HG03439 (cell line): ENCODE measurements around the gene CYP1A1.

Experiments
- ATAC-seq: cut with Tn5 transposase; IDR thresholded peaks from one replicate; pipeline ENCODE4 v1.9.1; 2021; ENCODE audit warnings: mild to moderate bottlenecking, moderate library complexity; ENCODE audit not compliant: unreplicated experiment

CYP1A1 gene

DNA sequence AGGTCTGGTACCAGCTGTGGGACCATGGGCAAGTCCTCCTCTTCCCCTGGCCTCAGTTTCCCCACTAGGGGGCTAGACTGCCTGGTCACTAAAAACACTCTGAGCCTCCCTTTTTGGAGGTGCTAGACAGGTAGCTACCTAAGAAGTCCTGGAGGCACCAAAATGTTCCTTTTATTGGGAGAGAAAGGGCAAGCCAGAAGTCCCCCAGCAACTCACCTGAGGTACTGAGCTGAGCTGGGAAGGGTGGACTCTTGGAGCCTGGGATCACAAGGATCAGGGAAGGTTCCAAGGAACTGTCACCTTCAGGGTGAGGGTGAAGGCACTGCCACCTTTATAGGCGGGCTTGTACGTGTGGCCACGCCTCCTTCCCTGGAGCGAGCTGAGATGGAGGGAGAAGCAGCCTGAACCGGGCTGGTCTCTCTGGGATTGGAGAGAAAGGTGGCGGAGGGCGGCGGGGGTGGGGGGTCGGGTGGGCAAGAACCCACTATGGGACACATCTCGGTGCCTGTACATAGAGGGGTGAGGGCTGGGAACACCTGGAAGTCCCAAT is at the start of gene CYP1A1:
TSS of gene CYP1A1 (minus strand) at position 304 of the 550 bp plus-strand sequence. CDS start 2,431 bp downstream, outside the sequence.
- no peak for ATAC-seq

- no peak for ATAC-seq
Measured at GRCh38 chr15:74773731-74774252, 48.5 kb upstream of the CYP1A1 start.

DNA sequence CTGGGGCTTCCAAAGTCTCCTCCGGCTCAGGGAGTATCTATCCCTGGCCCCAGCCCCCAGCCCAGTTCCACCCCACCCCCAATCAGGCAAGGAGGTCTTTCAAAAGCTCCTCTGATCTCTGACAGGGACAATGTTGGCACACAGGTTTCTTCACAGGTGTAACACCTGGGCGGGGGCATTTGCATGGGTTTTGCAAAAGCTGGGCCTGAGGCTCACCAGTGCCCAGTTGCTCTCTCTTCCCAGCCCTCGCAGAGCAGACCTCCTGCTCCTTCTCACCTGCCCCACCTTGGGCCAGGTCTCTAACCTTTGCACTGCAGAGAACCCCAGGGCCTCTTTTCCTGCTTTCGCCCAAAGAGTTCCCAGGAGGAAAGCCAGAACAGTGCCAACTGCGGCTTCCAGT is 48.0 kb upstream of the CYP1A1 start:
- ATAC-seq = no peak

DNA sequence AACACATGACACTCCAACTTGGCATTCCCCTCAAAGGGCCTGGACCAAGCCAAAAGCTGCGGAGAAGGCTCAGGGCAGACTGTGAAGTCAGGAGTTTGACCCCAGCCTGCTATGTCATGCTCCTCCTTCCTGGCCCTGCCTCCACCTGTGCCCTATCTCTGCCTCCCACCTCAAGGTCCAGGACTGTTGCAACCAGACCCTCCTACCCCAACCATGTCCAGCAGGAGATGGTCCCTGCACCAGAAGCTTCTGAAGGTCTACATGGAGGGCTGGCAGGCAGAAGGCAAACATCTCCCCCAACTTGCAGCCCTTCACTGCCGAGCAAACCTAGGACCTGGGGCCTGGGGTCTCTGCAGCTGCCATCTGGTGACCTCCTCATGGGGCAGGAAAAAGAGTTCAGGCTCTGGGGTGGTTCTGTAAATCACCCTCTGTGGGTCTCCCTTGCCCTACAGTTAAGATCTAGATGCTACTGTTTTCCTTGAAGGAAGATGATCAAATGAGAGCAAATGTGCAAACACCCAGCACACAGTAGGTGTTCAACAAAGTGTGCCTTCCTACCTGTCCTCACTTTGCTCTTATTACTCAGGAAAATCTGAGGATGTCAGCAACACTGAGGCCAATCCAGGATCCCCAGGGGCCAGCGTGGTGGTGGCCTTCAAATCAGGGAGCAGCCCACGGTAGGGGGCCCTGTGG is 45.0 kb upstream of the CYP1A1 start:
- no peak for ATAC-seq

GRCh38 chr15:74769463-74770025 is 44.2 kb upstream of the CYP1A1 start:
- no peak for ATAC-seq

DNA sequence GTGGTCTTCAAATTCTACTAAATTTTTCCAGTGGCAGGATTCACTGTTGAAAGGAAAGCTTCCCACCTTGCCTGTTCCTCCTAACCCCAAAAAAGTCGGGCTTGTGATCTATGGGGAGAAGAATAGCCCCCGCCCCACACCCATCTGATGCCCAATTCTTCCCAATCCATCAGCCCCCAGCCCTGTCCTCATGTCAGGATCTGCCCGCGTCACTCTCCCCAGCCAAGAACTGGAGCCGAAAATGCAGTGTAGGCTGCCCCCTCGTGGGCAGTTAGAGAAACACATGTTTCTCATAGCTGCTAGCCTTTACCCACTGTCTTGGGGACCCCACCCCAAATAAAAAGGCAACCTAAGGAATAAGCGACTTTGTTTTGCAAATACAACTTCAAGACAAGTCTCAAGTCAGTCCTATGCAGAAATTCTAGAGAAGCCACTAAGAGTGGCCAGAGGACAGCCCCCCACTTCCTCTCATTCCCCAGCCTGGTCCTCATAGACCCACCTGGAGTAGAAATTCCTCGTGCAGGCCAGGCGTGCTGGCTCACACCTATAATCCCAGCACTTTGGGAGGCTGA is 43.5 kb upstream of the CYP1A1 start:
- ATAC-seq = no peak

- no peak for ATAC-seq
Measured at GRCh38 chr15:74768099-74768770, 42.9 kb upstream of the CYP1A1 start.

- ATAC-seq = no peak
Measured at GRCh38 chr15:74767167-74768098, 42.1 kb upstream of the CYP1A1 start.

GRCh38 chr15:74763416-74763815 is 38.1 kb upstream of the CYP1A1 start:
- ATAC-seq = no peak

DNA sequence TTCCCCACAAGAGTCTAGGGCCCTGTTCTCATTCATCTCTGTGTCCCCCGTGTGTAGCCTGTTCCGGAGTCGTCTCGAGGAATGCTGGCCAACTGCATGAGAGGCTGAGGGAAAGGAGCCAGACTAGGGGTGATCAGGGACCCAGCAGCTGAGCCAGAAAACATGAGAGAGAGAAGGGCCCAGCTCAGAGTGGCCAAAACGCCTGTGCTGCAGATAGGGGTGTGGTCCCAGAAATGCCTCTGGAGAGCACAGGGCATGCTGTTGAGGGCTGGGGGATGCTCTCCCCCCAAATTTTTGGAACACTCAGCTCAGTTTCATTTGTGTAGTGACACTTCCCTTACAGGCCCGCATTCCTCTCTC is 37.4 kb upstream of the CYP1A1 start:
- ATAC-seq = no peak

DNA sequence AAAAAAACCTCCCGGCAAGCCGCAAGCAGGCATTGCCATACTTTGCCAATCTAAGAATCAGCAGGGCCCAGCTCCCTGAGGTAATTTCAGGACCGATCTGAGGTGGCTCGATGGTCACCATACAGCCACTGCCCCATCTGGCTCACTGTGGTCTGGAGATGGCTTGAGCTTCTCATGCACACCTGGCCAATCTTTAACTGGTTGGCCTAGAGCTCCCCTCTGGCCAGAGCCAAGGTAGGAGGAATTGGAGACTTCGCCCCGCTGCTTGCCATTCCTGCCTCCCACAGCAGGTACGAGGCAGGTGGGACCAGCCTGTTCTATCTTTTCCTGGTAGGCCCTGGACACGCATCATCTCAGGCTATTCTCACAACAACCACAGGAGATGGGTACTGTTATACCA is 33.4 kb upstream of the CYP1A1 start:
- ATAC-seq = no peak

GRCh38 chr15:74754593-74755215 is 29.4 kb upstream of the CYP1A1 start:
- ATAC-seq = no peak

GRCh38 chr15:74752531-74752930 is 27.2 kb upstream of the CYP1A1 start:
- no peak for ATAC-seq

GRCh38 chr15:74752011-74752410 is 26.7 kb upstream of the CYP1A1 start:
- ATAC-seq = no peak

- ATAC-seq = no peak
Measured at GRCh38 chr15:74750751-74751150, 25.4 kb upstream of the CYP1A1 start.

GRCh38 chr15:74749832-74750231 is 24.5 kb upstream of the CYP1A1 start:
- ATAC-seq = no peak

DNA sequence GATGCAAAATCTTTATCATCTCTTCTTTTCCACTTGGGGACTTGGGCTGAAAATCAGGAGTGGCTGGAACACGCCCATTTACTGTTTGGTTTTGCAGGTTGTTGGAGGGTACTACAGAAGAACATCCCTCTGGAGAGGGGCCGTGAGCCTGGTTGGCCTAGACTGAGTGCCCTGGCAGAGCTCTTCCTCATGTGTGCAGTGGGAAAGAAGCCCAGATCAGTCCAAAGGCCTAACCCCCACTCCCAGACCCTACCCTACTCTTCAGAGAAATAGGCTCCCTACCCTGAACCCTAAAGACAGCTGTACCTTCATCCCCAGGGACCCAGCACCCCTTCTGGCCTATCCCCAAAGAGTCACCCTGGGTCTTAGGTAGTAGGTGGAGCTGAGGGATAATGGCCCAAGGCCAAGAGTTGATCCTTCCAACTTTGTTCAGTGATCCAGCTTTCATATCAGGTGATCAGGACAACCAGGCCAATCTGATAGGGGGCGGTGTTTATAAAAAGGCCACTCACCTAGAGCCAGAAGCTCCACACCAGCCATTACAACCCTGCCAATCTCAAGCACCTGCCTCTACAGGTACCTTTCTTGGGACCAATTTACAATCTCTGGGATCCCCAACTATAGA is 23.1 kb upstream of the CYP1A1 start, which contains the start of gene CYP1A2:
TSS of gene CYP1A2 (plus strand) at position 524 of the 625 bp plus-strand sequence. CDS start 894 bp downstream, outside the sequence.
- no peak for ATAC-seq

- ATAC-seq = no peak
Measured at GRCh38 chr15:74746389-74746788, 21.1 kb upstream of the CYP1A1 start.

DNA sequence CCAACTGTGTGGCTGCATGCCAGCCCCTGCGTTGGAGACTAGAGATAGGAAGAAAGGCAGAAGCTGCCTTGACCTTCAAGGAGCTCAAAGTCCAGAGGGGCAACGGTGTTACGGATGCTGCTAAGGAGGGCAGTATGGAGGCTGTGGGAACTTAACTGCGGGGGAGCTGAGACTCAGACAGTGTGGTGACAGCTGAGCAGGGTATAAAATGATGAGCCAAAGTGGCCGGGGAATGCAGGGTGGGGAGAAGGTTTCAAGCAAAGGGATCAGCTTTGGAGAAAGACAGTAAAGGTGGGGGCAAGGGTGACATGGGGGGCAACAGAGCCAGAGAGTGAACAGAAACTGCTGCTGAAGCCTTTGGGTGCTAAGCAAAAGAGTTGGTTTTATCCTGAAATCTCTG is 17.1 kb upstream of the CYP1A1 start:
- ATAC-seq = no peak
